Measurements from ENCODE around the gene DCAF12. TPM values are rescaled to one million over a fixed set of nuclear protein-coding genes. Genes with fewer than 3 reads are reported as not detected.
A peak's percentile ranks its signal among the peaks of the same experiment; 100 is the strongest.

Gene DCAF12
- polyA plus RNA-seq, 1 donor (not counting 4 experiments of a cell fraction or from before 2014, with no cell fraction given) = 33.0 TPM

GRCh38 chr9:34047864-34048726 lies 78.4 kb downstream of the DCAF12 start:
- H3K79me2 ChIP-seq (ENCODE audit: control insufficient read depth, insufficient read depth, low read length) = peaks cover 55% of the 10 kb centered on the region

DNA sequence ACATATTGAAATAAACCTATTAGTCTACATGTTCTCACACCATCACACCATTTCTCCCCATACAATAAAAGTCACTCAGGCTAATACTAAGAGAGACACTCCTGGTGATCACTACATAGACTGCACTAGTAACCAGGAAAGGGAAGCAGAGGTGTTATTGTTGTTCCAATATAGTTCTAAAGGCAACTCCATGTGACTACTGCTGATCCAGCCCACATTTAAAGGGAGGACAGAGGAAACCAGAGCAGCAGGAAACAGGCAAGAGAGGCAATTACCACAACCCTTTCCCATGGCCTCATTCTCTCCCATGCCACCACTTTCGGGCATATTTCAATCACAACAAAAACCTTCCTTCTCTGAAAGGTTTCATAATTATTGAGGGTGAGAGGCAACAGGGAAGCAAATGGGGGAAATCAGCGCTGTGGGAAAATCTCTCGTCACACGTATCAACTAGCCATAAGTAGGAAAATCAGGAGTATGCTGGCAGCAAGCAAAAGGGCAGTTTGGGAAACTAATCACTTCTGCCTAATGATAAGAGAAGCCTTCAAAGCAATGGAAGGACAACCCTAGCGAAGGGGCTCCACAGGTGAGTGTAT lies 79.6 kb downstream of the DCAF12 start:
- H3K4me3 ChIP-seq (ENCODE audit: control insufficient read depth in 2 of 3, extremely low read depth in 1 of 3, insufficient read depth in 2 of 3, low read depth in 1 of 3, low read length in 3 of 3) = peak overlapping the region; percentile 79 to 100 (median 93)
- no peak for FAIRE-seq
- no peak for DNase-seq (ENCODE audit: low read depth, low spot score)
- H4K20me1 ChIP-seq (ENCODE audit: control insufficient read depth, extremely low read depth, insufficient read depth, low read length) = peaks cover 18% of the 10 kb centered on the region
- H3K9me1 ChIP-seq (ENCODE audit: control insufficient read depth, extremely low read depth, insufficient read depth, low read length) = no peaks in the 10 kb centered on the region
- no peak for TF ChIP-seq CTCF (optimal IDR thresholded peaks at IDR 0.05 in 1 of 3, IDR thresholded peaks at IDR 0.05 in 1 of 3, conservative IDR thresholded peaks at IDR 0.05 in 1 of 3; ENCODE audit: extremely low read depth in 1 of 3, insufficient read depth in 2 of 3, low read length in 3 of 3)
- no peak for TF ChIP-seq EZH2 (IDR thresholded peaks at IDR 0.05; ENCODE audit: low read length)
- dilution Hi-C loops (cut with MboI; ENCODE audit: extremely low pct_ligation_motif_present, low sequenced_read_pairs) = no loop called here
- no peaks in the 10 kb centered on the region for H3K9me3 ChIP-seq (ENCODE audit: control insufficient read depth, low read depth, low read length)
- H3K36me3 ChIP-seq (ENCODE audit: control insufficient read depth in 2 of 2, extremely low read depth in 1 of 2, insufficient read depth in 2 of 2, low read length in 2 of 2) = peaks cover 0 to 6% of the 10 kb centered on the region in 2 experiments
- H3K27ac ChIP-seq (ENCODE audit: control insufficient read depth, insufficient read depth, low read length) = peak overlapping the region; percentile 99
- peaks cover 67% of the 10 kb centered on the region for H3K79me2 ChIP-seq (ENCODE audit: control insufficient read depth, insufficient read depth, low read length)
- H3K9ac ChIP-seq (ENCODE audit: control insufficient read depth, extremely low read depth, insufficient read depth, low read length) = peak overlapping the region; percentile 99
- peak overlapping the region; percentile 87 for H3K4me2 ChIP-seq (ENCODE audit: control insufficient read depth, extremely low read depth, insufficient read depth, low read depth, low read length)
- H3K27me3 ChIP-seq (ENCODE audit: control insufficient read depth, extremely low read depth, insufficient read depth, low read length) = no peaks in the 10 kb centered on the region
- no peak overlapping the region for H2AFZ ChIP-seq (ENCODE audit: control insufficient read depth, low read length)
- peaks cover 14% of the 10 kb centered on the region for H3K4me1 ChIP-seq (ENCODE audit: control insufficient read depth, extremely low read depth, insufficient read depth, low read length)

More at GRCh38 chr9:34047864-34048726, 78.4 kb downstream of the DCAF12 start:
- Histone ChIP-seq H3K36me3 (ENCODE audit: control insufficient read depth in 2 of 2, extremely low read depth in 1 of 2, insufficient read depth in 2 of 2, low read length in 2 of 2) (peaks cover 0 to 4% of the 10 kb centered on the region in 2 experiments), H3K9me3 (ENCODE audit: control insufficient read depth, low read depth, low read length) (no peaks in the 10 kb centered on the region), H2AFZ (ENCODE audit: control insufficient read depth, low read length) (peak overlapping the region; percentile 68), H3K4me3 (ENCODE audit: control insufficient read depth in 2 of 3, extremely low read depth in 1 of 3, insufficient read depth in 2 of 3, low read depth in 1 of 3, low read length in 3 of 3) (peak overlapping the region; percentile 79 to 100 (median 93)), H3K4me1 (ENCODE audit: control insufficient read depth, extremely low read depth, insufficient read depth, low read length) (peaks cover 14% of the 10 kb centered on the region), H3K9ac (ENCODE audit: control insufficient read depth, extremely low read depth, insufficient read depth, low read length) (peak overlapping the region; percentile 99), H3K27ac (ENCODE audit: control insufficient read depth, insufficient read depth, low read length) (peak overlapping the region; percentile 99), H3K4me2 (ENCODE audit: control insufficient read depth, extremely low read depth, insufficient read depth, low read depth, low read length) (peak overlapping the region; percentile 87), H4K20me1 (ENCODE audit: control insufficient read depth, extremely low read depth, insufficient read depth, low read length) (peaks cover 11% of the 10 kb centered on the region), H3K9me1 (ENCODE audit: control insufficient read depth, extremely low read depth, insufficient read depth, low read length) (no peaks in the 10 kb centered on the region), H3K27me3 (ENCODE audit: control insufficient read depth, extremely low read depth, insufficient read depth, low read length) (no peaks in the 10 kb centered on the region)
- TF ChIP-seq CTCF (optimal IDR thresholded peaks at IDR 0.05 in 1 of 3, IDR thresholded peaks at IDR 0.05 in 1 of 3, conservative IDR thresholded peaks at IDR 0.05 in 1 of 3; ENCODE audit: extremely low read depth in 1 of 3, insufficient read depth in 2 of 3, low read length in 3 of 3) (no peak), EZH2 (IDR thresholded peaks at IDR 0.05; ENCODE audit: low read length) (no peak)
- dilution Hi-C loops (cut with MboI; ENCODE audit: extremely low pct_ligation_motif_present, low sequenced_read_pairs) = no loop called here
- FAIRE-seq (no peak), DNase-seq (ENCODE audit: low read depth, low spot score) (no peak)

All from keratinocyte (primary cell).